Hematopoietic multipotent progenitor cell treated with erythropoietin and hydrocortisone succinate and interleukin-3 and kit ligand, for 8 days (in vitro differentiated cells): ENCODE measurements around the gene ATP2A1.
"Not testable (repeated sequence)": the region's sequence is repeated elsewhere in the genome, so short reads cannot be mapped to it uniquely, and the experiment has no call there.

ENCODE experiments used
- DNase-seq: peaks from one replicate; pipeline ENCODE4 v3.0.0-alpha.2; 2015

ATP2A1 gene

GRCh38 chr16:28913946-28914724 is 35.8 kb downstream of the ATP2A1 start:
- no peak for DNase-seq

GRCh38 chr16:28915181-28915580 is 36.9 kb downstream of the ATP2A1 start:
- DNase-seq = peak; percentile 7

- DNase-seq = no peak
Measured at GRCh38 chr16:28917095-28917494, 38.8 kb downstream of the ATP2A1 start.

GRCh38 chr16:28918698-28919097 is 40.4 kb downstream of the ATP2A1 start:
- no peak for DNase-seq

- DNase-seq = no peak
Measured at GRCh38 chr16:28923231-28923587, 44.9 kb downstream of the ATP2A1 start.

GRCh38 chr16:28923652-28924398 is 45.5 kb downstream of the ATP2A1 start:
- no peak for DNase-seq

GRCh38 chr16:28924399-28924761 is 46.1 kb downstream of the ATP2A1 start:
- DNase-seq = no peak

- DNase-seq = peak; percentile 86
Measured at GRCh38 chr16:28924762-28925385, 46.6 kb downstream of the ATP2A1 start, which contains the start of gene RABEP2. RABEP2 (minus strand) TSS chr16:28925238; CDS start chr16:28925163, 75 bp downstream.

- peak; percentile 87 for DNase-seq
Measured at GRCh38 chr16:28925386-28926228, 47.3 kb downstream of the ATP2A1 start.

- not testable (repeated sequence) for DNase-seq
Measured at GRCh38 chr16:28926284-28926683, 48.0 kb downstream of the ATP2A1 start.

GRCh38 chr16:28927815-28928214 is 49.5 kb downstream of the ATP2A1 start:
- DNase-seq = no peak

GRCh38 chr16:28930203-28930602 is 51.9 kb downstream of the ATP2A1 start:
- DNase-seq = no peak

- DNase-seq = no peak
Measured at GRCh38 chr16:28930652-28931051, 52.4 kb downstream of the ATP2A1 start.

GRCh38 chr16:28931801-28932225 is 53.5 kb downstream of the ATP2A1 start, which contains the start of gene CD19:
CD19 (plus strand) TSS chr16:28931971; CDS start chr16:28932001, 30 bp downstream.
- DNase-seq = no peak

- DNase-seq = no peak
Measured at GRCh38 chr16:28932339-28933141, 54.3 kb downstream of the ATP2A1 start.

GRCh38 chr16:28933171-28933570 is 54.9 kb downstream of the ATP2A1 start:
- no peak for DNase-seq

- no peak for DNase-seq
Measured at GRCh38 chr16:28935346-28935745, 57.1 kb downstream of the ATP2A1 start.

GRCh38 chr16:28935924-28936783 is 57.9 kb downstream of the ATP2A1 start:
- DNase-seq = peak; percentile 91

GRCh38 chr16:28936784-28937155 is 58.5 kb downstream of the ATP2A1 start:
- no peak for DNase-seq

- DNase-seq = no peak
Measured at GRCh38 chr16:28937222-28937876, 59.1 kb downstream of the ATP2A1 start.
